IMR-90 (cell line): ENCODE measurements around the gene SERPING1. TPM values are rescaled to one million over a fixed set of nuclear protein-coding genes. Genes with fewer than 3 reads are reported as not detected.

ENCODE experiments used
- ATAC-seq: fragments of 200-7000 bp; cut with Tn5 transposase; 2 replicates; pipeline ENCODE4 v1.9.1; 2020; ENCODE audit warnings: low read depth, mild to moderate bottlenecking, moderate library complexity
- BruUV-seq: library from RNA; stranded (reverse); fragments of 400-500 nt; replicated peaks from 2 replicates; lab custom pipeline; 2021; lab: Mats Ljungman, UMichigan
- CTCF ChIA-PET: fragments of 300-600 bp; formaldehyde crosslinking; extraction: SDS; loops from one replicate; lab custom pipeline; 2021; ENCODE audit warnings: antibody characterized with exemption; lab: Yijun Ruan, JAX
- POLR2A ChIA-PET: fragments of 300-600 bp; sonication (Branson Sonifier 250); formaldehyde crosslinking; loops from one replicate; lab custom pipeline; 2022; ENCODE audit warnings: antibody characterized with exemption; ENCODE audit not compliant: unreplicated experiment; lab: Charles Lee
- DNase-seq: peaks from one replicate; pipeline ENCODE4 v3.0.0; 2013
- H2AFZ ChIP-seq: replicated peaks from 2 replicates; pipeline ENCODE3; 2013; ENCODE audit warnings: low read length, mild to moderate bottlenecking; ENCODE audit not compliant: poor library complexity
- H2AK5ac ChIP-seq: 2 replicates; pipeline ENCODE4 v1.6.1; 2013; ENCODE audit warnings: low read depth, low read length, inconsistent platforms
- H2AK9ac ChIP-seq: replicated peaks from 2 replicates; pipeline ENCODE3; 2013; ENCODE audit warnings: mild to moderate bottlenecking, low read depth, low read length, moderate library complexity; ENCODE audit not compliant: poor library complexity
- H2BK120ac ChIP-seq: 2 replicates; pipeline ENCODE4 v1.6.1; 2013; ENCODE audit warnings: low read depth, low read length, inconsistent platforms
- H2BK15ac ChIP-seq: 3 replicates; pipeline ENCODE4 v1.6.1; 2013; ENCODE audit warnings: low read depth, low read length, inconsistent platforms
- H2BK20ac ChIP-seq: 2 replicates; pipeline ENCODE4 v1.6.1; 2013; ENCODE audit warnings: low read depth, mild to moderate bottlenecking, inconsistent platforms, low read length, moderate library complexity
- H2BK5ac ChIP-seq: 2 replicates; pipeline ENCODE4 v1.6.1; 2013; ENCODE audit warnings: mild to moderate bottlenecking, low read depth, low read length, inconsistent platforms; ENCODE audit not compliant: poor library complexity, severe bottlenecking
- H3K14ac ChIP-seq: replicated peaks from 2 replicates; pipeline ENCODE4 v1.6.1; 2013; ENCODE audit warnings: low read depth, low read length, inconsistent platforms
- H3K18ac ChIP-seq: 2 replicates; pipeline ENCODE4 v1.6.1; 2013; ENCODE audit warnings: low read depth, low read length, control low read depth
- H3K23ac ChIP-seq: 2 replicates; pipeline ENCODE4 v1.6.1; 2013; ENCODE audit warnings: low read depth, low read length, inconsistent platforms
- H3K27ac ChIP-seq: 2 replicates; pipeline ENCODE4 v1.5.1; 2013; ENCODE audit warnings: mild to moderate bottlenecking, control low read depth, low read length; ENCODE audit not compliant: insufficient read depth
- H3K27me3 ChIP-seq: 2 replicates; pipeline ENCODE4 v1.6.1; 2013; ENCODE audit warnings: low read length; ENCODE audit not compliant: control insufficient read depth, insufficient read depth
- H3K36me3 ChIP-seq: 2 replicates; pipeline ENCODE4 v1.6.1; 2013; ENCODE audit warnings: low read length, mixed read lengths; ENCODE audit not compliant: control insufficient read depth, insufficient read depth
- H3K4ac ChIP-seq: 2 replicates; pipeline ENCODE4 v1.6.1; 2013; ENCODE audit warnings: low read depth, low read length, inconsistent platforms
- H3K4me1 ChIP-seq: 2 replicates; pipeline ENCODE4 v1.6.1; 2013; ENCODE audit warnings: low read length, mixed read lengths; ENCODE audit not compliant: control insufficient read depth, insufficient read depth
- H3K4me2 ChIP-seq: 2 replicates; pipeline ENCODE4 v1.6.1; 2013; ENCODE audit warnings: low read depth, mild to moderate bottlenecking, control low read depth, low read length, moderate library complexity
- H3K4me3 ChIP-seq: 2 replicates; pipeline ENCODE4 v1.5.1; 2013; ENCODE audit warnings: low read depth, mild to moderate bottlenecking, control low read depth, low read length, moderate library complexity; ENCODE audit not compliant: insufficient read depth
- H3K56ac ChIP-seq: 2 replicates; pipeline ENCODE4 v1.6.1; 2013; ENCODE audit warnings: low read length, inconsistent platforms; ENCODE audit not compliant: insufficient read depth; ENCODE audit errors: extremely low read depth
- H3K79me1 ChIP-seq, 2 experiments: 2 replicates each; pipeline ENCODE4 v1.6.1; 2013; ENCODE audit warnings: low read length in 2 of 2, inconsistent platforms in 1 of 2, low read depth in 1 of 2
- H3K9ac ChIP-seq: 2 replicates; pipeline ENCODE4 v1.6.1; 2013; ENCODE audit warnings: low read depth, low read length, control low read depth
- H3K9me1 ChIP-seq: 2 replicates; pipeline ENCODE4 v1.6.1; 2013; ENCODE audit warnings: low read length, inconsistent platforms; ENCODE audit not compliant: insufficient read depth
- H3K9me3 ChIP-seq: 2 replicates; pipeline ENCODE4 v1.6.1; 2013; ENCODE audit warnings: low read length; ENCODE audit not compliant: control insufficient read depth, insufficient read depth
- H4K20me1 ChIP-seq: 2 replicates; pipeline ENCODE4 v1.6.1; 2013; ENCODE audit warnings: low read length, inconsistent platforms; ENCODE audit not compliant: insufficient read depth
- H4K5ac ChIP-seq: 2 replicates; pipeline ENCODE4 v1.6.1; 2013; ENCODE audit warnings: mild to moderate bottlenecking, low read depth, low read length, control low read depth
- H4K8ac ChIP-seq, 2 experiments: 2 replicates each; pipeline ENCODE4 v1.6.1; 2013; ENCODE audit warnings: low read depth in 2 of 2, low read length in 2 of 2, control low read depth in 1 of 2, inconsistent platforms in 1 of 2
- H4K91ac ChIP-seq: 2 replicates; pipeline ENCODE4 v1.6.1; 2013; ENCODE audit warnings: low read depth, low read length, inconsistent platforms; ENCODE audit not compliant: insufficient read depth
- BHLHE40 ChIP-seq: fragments of 150-350 bp; IDR thresholded peaks from 2 replicates; pipeline ENCODE4 v1.6.1; 2016; ENCODE audit warnings: mild to moderate bottlenecking, low read depth, low read length
- CEBPB ChIP-seq: IDR thresholded peaks from 2 replicates; pipeline ENCODE4 v1.6.1; 2012; ENCODE audit warnings: low read depth, low read length, improper control_type of control experiment
- CHD1 ChIP-seq: IDR thresholded peaks from 2 replicates; pipeline ENCODE4 v1.6.1; 2012; ENCODE audit warnings: low read depth, low read length, improper control_type of control experiment
- FOS ChIP-seq: fragments of 150-350 bp; IDR thresholded peaks from 2 replicates; pipeline ENCODE4 v1.6.1; 2016; ENCODE audit warnings: low read depth, low read length
- MAFK ChIP-seq: IDR thresholded peaks from 2 replicates; pipeline ENCODE4 v1.6.1; 2012; ENCODE audit warnings: low read depth, low read length, improper control_type of control experiment
- MAZ ChIP-seq: IDR thresholded peaks from 2 replicates; pipeline ENCODE4 v1.6.1; 2012; ENCODE audit warnings: low read depth, mild to moderate bottlenecking, low read length, improper control_type of control experiment, moderate library complexity, borderline replicate concordance
- MXI1 ChIP-seq: IDR thresholded peaks from 2 replicates; pipeline ENCODE4 v1.6.1; 2012; ENCODE audit warnings: low read depth, mild to moderate bottlenecking, low read length, moderate library complexity, borderline replicate concordance
- NFE2L2 ChIP-seq: fragments of 150-350 bp; IDR thresholded peaks from 2 replicates; pipeline ENCODE4 v1.6.1; 2016; ENCODE audit warnings: low read depth, mild to moderate bottlenecking, low read length
- POLR2A ChIP-seq: IDR thresholded peaks from 2 replicates; pipeline ENCODE4 v1.6.1; 2012; ENCODE audit warnings: mild to moderate bottlenecking, low read depth, low read length
- RAD21 ChIP-seq: IDR thresholded peaks from 2 replicates; pipeline ENCODE4 v1.6.1; 2012; ENCODE audit warnings: low read length, improper control_type of control experiment
- RCOR1 ChIP-seq: IDR thresholded peaks from 2 replicates; pipeline ENCODE4 v1.6.1; 2012; ENCODE audit warnings: mild to moderate bottlenecking, low read length, improper control_type of control experiment; ENCODE audit not compliant: insufficient replicate concordance
- RFX5 ChIP-seq: IDR thresholded peaks from 2 replicates; pipeline ENCODE4 v1.8.0; 2012; ENCODE audit warnings: low read depth, mild to moderate bottlenecking, low read length, moderate library complexity
- SMC3 ChIP-seq: fragments of 150-350 bp; IDR thresholded peaks from 2 replicates; pipeline ENCODE4 v1.6.1; 2016; ENCODE audit warnings: low read depth, mild to moderate bottlenecking, antibody characterized with exemption, low read length, moderate library complexity
- WGBS, 2 experiments: methylation state at CpG; one replicate each; pipeline versions ENCODE4 v1.1.5 to v1.1.7; 2013; ENCODE audit warnings: missing lambda C conversion rate in 2 of 2; ENCODE audit not compliant: insufficient read length in 1 of 2; ENCODE audit errors: extremely low coverage in 2 of 2; 5-methylcytosine and 5-hydroxymethylcytosine counted together
- dilution Hi-C: fragments of 300-500 bp; cut with HindIII; formaldehyde crosslinking; loops from one replicate; pipeline ENCODE4 v1.14.3; 2018; ENCODE audit warnings: low sequenced_read_pairs; ENCODE audit not compliant: unreplicated experiment
- in situ Hi-C: fragments of 300-500 bp; cut with MboI; formaldehyde crosslinking; loops from 3 replicates; pipeline ENCODE4 v1.14.3; 2019; ENCODE audit warnings: low sequenced_read_pairs, inconsistent platforms, mixed read lengths
- intact Hi-C: fragments of 100-400 bp; cut with micrococcal nuclease; formaldehyde crosslinking; loops from 2 replicates; pipeline ENCODE4 v1.10.0; 2022
- polyA plus RNA-seq, 3 experiments: library from polyadenylated mRNA; depleted of rRNA; stranded (reverse); fragments of >200 nt; gene quantifications; 2 replicates each; pipeline ENCODE4 v1.2.3, GENCODE V29; 2012; ENCODE audit warnings: low replicate concordance in 1 of 3
- total RNA-seq: library from RNA; depleted of rRNA; stranded (reverse); fragments of >200 nt; gene quantifications from 2 replicates; pipeline ENCODE4 v1.2.3, GENCODE V29; 2012
- TF ChIP-seq, protein P1 (sequence below): fragments of 150-350 bp; IDR thresholded peaks from 2 replicates; pipeline ENCODE4 v1.6.1; 2017; ENCODE audit warnings: mild to moderate bottlenecking, antibody characterized with exemption, low read length, low read depth
- TF ChIP-seq, protein P2 (sequence below): fragments of 150-350 bp; IDR thresholded peaks from 2 replicates; pipeline ENCODE4 v1.6.1; 2016; ENCODE audit warnings: low read depth, mild to moderate bottlenecking, low read length, moderate library complexity, borderline replicate concordance
- TF ChIP-seq, protein P3 (sequence below): conservative IDR thresholded peaks from 2 replicates; pipeline ENCODE4 v1.5.1; 2012; ENCODE audit warnings: mild to moderate bottlenecking, low read depth, low read length, improper control_type of control experiment

Gene SERPING1
- total and polyA plus RNA-seq, 2 of the 4 experiments (the other 2 are of a cell fraction): 2.0 to 30.7 TPM

DNA sequence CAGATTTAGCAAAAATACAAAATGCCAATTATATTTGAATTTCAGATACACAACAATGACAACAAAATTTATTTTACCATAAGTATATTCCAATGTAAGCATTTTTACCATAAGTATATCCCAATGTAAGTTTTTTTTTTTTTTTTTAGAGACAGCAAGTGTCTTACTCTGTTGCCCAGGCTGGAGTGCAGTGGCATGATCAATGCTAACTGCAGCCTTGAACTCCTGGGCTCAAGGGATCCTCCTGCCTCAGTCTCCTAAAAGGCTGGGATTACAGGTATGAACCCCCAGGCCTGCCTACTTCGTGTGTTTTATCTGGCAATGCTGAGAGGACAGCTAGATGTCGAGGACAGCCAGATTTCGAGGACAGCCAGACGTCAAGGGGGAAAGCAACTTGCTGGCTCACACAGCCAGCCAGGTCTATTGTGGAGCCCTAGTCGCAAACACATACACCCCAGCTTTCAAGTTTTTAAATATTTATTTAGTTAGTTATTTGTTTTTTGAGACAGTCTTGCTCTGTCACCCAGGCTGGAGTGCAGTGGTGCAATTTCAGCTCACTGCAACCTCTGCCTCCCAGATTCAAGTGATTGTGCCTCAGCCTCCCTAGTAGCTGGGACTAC lies 1.1 kb upstream of the SERPING1 start:
- in situ Hi-C loops (no loop called here), intact Hi-C loops (no loop called here), dilution Hi-C loops (no loop called here)
- DNase-seq (no peak), ATAC-seq (no peak)
- peaks cover 5% of the 10 kb centered on the region; the same call in 1 of the 2 replicates for H3K4me1 ChIP-seq
- peaks cover 21% of the 10 kb centered on the region for H3K27me3 ChIP-seq
- no peak overlapping the region for H2AK5ac ChIP-seq
- no peak overlapping the region for H4K91ac ChIP-seq
- no peak overlapping the region for H3K23ac ChIP-seq
- H2BK120ac ChIP-seq: no peak overlapping the region
- H3K79me1 ChIP-seq: no peaks in the 10 kb centered on the region; a peak in 1 of 4 replicates
- H3K14ac ChIP-seq: no peak overlapping the region
- no peak overlapping the region for H2BK5ac ChIP-seq
- H3K9me1 ChIP-seq: no peaks in the 10 kb centered on the region
- no peaks in the 10 kb centered on the region for H4K20me1 ChIP-seq
- H4K5ac ChIP-seq: no peak overlapping the region
- no TSS peak for BruUV-seq
- H3K18ac ChIP-seq: no peak overlapping the region
- 40% methylated on average over 1 of the region's 5 CpGs; no CpG with 5 or more reads in 1 of the 2 experiments for WGBS, 2 experiments
- ChIA-PET POLR2A (no interaction called here), CTCF (interaction anchor here (0.6 kb wide), 1 partner anchor 1189 kb away, joined by 5 read pairs; no protein-coding TSS in a partner anchor)
- H3K56ac ChIP-seq: no peak overlapping the region
- no peak overlapping the region for H3K4me2 ChIP-seq
- H2BK15ac ChIP-seq: no peak overlapping the region
- H4K8ac ChIP-seq: no peak overlapping the region
- H2AK9ac ChIP-seq: no peak overlapping the region
- no peak overlapping the region for H2AFZ ChIP-seq
- H3K4ac ChIP-seq: no peak overlapping the region
- no peak overlapping the region for H2BK20ac ChIP-seq
- TF ChIP-seq RCOR1: no peak
- TF ChIP-seq CHD1: no peak
- no peak for TF ChIP-seq FOS
- TF ChIP-seq NFE2L2: no peak
- no peak for TF ChIP-seq BHLHE40
- TF ChIP-seq MAZ: no peak
- no peak for TF ChIP-seq RFX5
- TF ChIP-seq CEBPB: no peak
- TF ChIP-seq, protein P1, sequence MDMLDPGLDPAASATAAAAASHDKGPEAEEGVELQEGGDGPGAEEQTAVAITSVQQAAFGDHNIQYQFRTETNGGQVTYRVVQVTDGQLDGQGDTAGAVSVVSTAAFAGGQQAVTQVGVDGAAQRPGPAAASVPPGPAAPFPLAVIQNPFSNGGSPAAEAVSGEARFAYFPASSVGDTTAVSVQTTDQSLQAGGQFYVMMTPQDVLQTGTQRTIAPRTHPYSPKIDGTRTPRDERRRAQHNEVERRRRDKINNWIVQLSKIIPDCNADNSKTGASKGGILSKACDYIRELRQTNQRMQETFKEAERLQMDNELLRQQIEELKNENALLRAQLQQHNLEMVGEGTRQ: no peak
- TF ChIP-seq MAFK: no peak
- TF ChIP-seq, protein P2, sequence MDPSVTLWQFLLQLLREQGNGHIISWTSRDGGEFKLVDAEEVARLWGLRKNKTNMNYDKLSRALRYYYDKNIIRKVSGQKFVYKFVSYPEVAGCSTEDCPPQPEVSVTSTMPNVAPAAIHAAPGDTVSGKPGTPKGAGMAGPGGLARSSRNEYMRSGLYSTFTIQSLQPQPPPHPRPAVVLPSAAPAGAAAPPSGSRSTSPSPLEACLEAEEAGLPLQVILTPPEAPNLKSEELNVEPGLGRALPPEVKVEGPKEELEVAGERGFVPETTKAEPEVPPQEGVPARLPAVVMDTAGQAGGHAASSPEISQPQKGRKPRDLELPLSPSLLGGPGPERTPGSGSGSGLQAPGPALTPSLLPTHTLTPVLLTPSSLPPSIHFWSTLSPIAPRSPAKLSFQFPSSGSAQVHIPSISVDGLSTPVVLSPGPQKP: no peak
- TF ChIP-seq, protein P3, sequence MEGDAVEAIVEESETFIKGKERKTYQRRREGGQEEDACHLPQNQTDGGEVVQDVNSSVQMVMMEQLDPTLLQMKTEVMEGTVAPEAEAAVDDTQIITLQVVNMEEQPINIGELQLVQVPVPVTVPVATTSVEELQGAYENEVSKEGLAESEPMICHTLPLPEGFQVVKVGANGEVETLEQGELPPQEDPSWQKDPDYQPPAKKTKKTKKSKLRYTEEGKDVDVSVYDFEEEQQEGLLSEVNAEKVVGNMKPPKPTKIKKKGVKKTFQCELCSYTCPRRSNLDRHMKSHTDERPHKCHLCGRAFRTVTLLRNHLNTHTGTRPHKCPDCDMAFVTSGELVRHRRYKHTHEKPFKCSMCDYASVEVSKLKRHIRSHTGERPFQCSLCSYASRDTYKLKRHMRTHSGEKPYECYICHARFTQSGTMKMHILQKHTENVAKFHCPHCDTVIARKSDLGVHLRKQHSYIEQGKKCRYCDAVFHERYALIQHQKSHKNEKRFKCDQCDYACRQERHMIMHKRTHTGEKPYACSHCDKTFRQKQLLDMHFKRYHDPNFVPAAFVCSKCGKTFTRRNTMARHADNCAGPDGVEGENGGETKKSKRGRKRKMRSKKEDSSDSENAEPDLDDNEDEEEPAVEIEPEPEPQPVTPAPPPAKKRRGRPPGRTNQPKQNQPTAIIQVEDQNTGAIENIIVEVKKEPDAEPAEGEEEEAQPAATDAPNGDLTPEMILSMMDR: no peak
- no peak for TF ChIP-seq MXI1
- TF ChIP-seq POLR2A: no peak
- TF ChIP-seq SMC3: no peak
- no peak for TF ChIP-seq RAD21
- H3K4me3 ChIP-seq: no peak overlapping the region
- H3K36me3 ChIP-seq: no peaks in the 10 kb centered on the region; the same call in 1 of the 2 replicates
- H3K27ac ChIP-seq: no peak overlapping the region
- H3K9me3 ChIP-seq: no peaks in the 10 kb centered on the region
- H3K9ac ChIP-seq: no peak overlapping the region
